ENCODE measurements around the gene CP. TPM values are rescaled to one million over a fixed set of nuclear protein-coding genes. Genes with fewer than 3 reads are reported as not detected.

The CP gene
- total and polyA plus RNA-seq, 10 donors = 16.1 to 121 (median 71.7) TPM

DNA sequence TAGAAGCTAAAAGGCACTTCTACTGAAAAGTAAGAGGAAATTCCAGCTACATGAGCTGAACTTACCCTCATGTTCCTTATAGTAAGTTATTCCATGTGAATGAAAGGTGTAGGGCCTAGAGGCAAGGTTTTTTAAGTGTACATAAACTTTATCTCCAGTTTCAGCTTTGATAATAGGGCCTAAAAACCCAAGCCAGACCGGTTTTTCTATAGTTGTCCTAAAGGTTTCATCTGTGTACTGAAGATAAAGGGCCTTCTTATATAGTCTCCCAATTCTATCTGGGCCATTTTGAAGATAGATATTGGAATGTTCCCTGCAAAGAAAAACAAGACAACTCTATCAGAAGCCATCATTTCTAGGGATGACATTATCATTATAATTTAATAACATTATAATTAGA lies 9.2 kb downstream of the CP start:
- Histone ChIP-seq H3K27me3 (replicated peaks in 1 of 7) (no peaks in the 10 kb centered on the region), H3K4me1 (peaks cover 0 to 7% (median 0%) of the 10 kb centered on the region in 6 donors), H3K27ac (no peak overlapping the region), H3K4me3 (no peak overlapping the region), H3K9me3 (no peaks in the 10 kb centered on the region), H3K36me3 (no peaks in the 10 kb centered on the region)
- intact Hi-C loops (cut with DNase I; ENCODE audit: low total_unique reads) = no loop called here
- no peak for TF ChIP-seq POLR2A (IDR thresholded peaks at IDR 0.05)
- TF ChIP-seq, protein P1, sequence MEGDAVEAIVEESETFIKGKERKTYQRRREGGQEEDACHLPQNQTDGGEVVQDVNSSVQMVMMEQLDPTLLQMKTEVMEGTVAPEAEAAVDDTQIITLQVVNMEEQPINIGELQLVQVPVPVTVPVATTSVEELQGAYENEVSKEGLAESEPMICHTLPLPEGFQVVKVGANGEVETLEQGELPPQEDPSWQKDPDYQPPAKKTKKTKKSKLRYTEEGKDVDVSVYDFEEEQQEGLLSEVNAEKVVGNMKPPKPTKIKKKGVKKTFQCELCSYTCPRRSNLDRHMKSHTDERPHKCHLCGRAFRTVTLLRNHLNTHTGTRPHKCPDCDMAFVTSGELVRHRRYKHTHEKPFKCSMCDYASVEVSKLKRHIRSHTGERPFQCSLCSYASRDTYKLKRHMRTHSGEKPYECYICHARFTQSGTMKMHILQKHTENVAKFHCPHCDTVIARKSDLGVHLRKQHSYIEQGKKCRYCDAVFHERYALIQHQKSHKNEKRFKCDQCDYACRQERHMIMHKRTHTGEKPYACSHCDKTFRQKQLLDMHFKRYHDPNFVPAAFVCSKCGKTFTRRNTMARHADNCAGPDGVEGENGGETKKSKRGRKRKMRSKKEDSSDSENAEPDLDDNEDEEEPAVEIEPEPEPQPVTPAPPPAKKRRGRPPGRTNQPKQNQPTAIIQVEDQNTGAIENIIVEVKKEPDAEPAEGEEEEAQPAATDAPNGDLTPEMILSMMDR (IDR thresholded peaks at IDR 0.05 in 8 of 11, conservative IDR thresholded peaks at IDR 0.05 in 3 of 11) = no peak
- TF ChIP-seq POLR2AphosphoS5 (IDR thresholded peaks at IDR 0.05) = no peak
- 89 to 97% (median 90%) methylated on average over 1 of the region's 1 CpG for WGBS, 5 donors
- no peak for DNase-seq

DNA sequence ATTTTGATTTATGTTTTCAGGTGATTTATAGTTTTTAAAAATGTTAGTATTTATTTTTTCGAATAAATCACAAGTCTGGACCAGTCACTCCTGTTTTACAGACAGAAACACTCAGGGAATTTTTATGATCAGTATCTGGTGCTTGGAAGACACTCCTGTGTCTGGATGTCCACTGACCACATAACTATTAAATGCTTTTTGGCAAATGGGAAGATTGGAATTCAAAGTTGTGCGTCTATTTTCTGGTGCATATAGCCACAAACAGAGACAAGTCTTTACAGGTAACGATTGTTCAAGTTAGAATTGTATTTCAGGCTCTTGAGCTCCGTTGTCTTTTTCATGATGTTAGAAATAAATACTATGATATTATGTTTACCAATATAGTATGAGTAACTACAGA lies 12.2 kb downstream of the CP start:
- no peak for TF ChIP-seq POLR2A (IDR thresholded peaks at IDR 0.05)
- TF ChIP-seq, protein P1 (IDR thresholded peaks at IDR 0.05 in 8 of 11, conservative IDR thresholded peaks at IDR 0.05 in 3 of 11) = no peak
- Histone ChIP-seq H3K9me3 (no peaks in the 10 kb centered on the region), H3K27me3 (replicated peaks in 1 of 7) (no peaks in the 10 kb centered on the region), H3K4me1 (peaks cover 0 to under 1% (median 0%) of the 10 kb centered on the region in 6 donors), H3K4me3 (no peak overlapping the region), H3K27ac (no peak overlapping the region), H3K36me3 (no peaks in the 10 kb centered on the region)
- DNase-seq = no peak
- intact Hi-C loops (cut with DNase I; ENCODE audit: low total_unique reads) = no loop called here
- WGBS, 5 donors = 83 to 97% (median 86%) methylated on average over 4 of the region's 4 CpGs

GRCh38 chr3:149207475-149207874 lies 14.2 kb downstream of the CP start:
- no peak for DNase-seq
- H3K4me3 ChIP-seq = no peak overlapping the region
- 94 to 98% (median 95%) methylated on average over 2 of the region's 2 CpGs for WGBS, 5 donors
- no peaks in the 10 kb centered on the region for H3K36me3 ChIP-seq
- intact Hi-C loops (cut with DNase I; ENCODE audit: low total_unique reads) = no loop called here
- peaks cover 0 to 14% (median 8%) of the 10 kb centered on the region in 6 donors for H3K4me1 ChIP-seq
- H3K27me3 ChIP-seq (replicated peaks in 1 of 7) = no peaks in the 10 kb centered on the region
- TF ChIP-seq, protein P1 (IDR thresholded peaks at IDR 0.05 in 8 of 11, conservative IDR thresholded peaks at IDR 0.05 in 3 of 11) = no peak
- TF ChIP-seq POLR2A (IDR thresholded peaks at IDR 0.05) = no peak
- TF ChIP-seq POLR2AphosphoS5 (IDR thresholded peaks at IDR 0.05) = no peak
- no peak overlapping the region for H3K27ac ChIP-seq
- no peaks in the 10 kb centered on the region for H3K9me3 ChIP-seq

- DNase-seq = no peak
- Histone ChIP-seq H3K4me1 (peaks cover 0 to 14% (median 8%) of the 10 kb centered on the region in 6 donors), H3K4me3 (no peak overlapping the region), H3K36me3 (no peaks in the 10 kb centered on the region), H3K9me3 (no peaks in the 10 kb centered on the region), H3K27ac (peak overlapping the region in 1 of 8 donors; percentile 61), H3K27me3 (replicated peaks in 1 of 7) (no peaks in the 10 kb centered on the region)
- TF ChIP-seq POLR2AphosphoS5 (IDR thresholded peaks at IDR 0.05) (no peak), POLR2A (IDR thresholded peaks at IDR 0.05) (no peak)
- TF ChIP-seq, protein P1 (IDR thresholded peaks at IDR 0.05 in 8 of 11, conservative IDR thresholded peaks at IDR 0.05 in 3 of 11) = no peak
- intact Hi-C loops (cut with DNase I; ENCODE audit: low total_unique reads) = no loop called here
- WGBS, 5 donors = 89 to 98% (median 93%) methylated on average over 3 of the region's 3 CpGs
Observed at GRCh38 chr3:149204390-149204991, 17.1 kb downstream of the CP start.

Measured in spleen (tissue), 11 donors.